ENCODE data around the gene SLC16A3.

- no peak for TF ChIP-seq POLR2A (IDR thresholded peaks at IDR 0.05; ENCODE audit: low read depth, low read length)
- TF ChIP-seq RAD21 (IDR thresholded peaks at IDR 0.05; ENCODE audit: low read length), result no peak
- no peak for TF ChIP-seq CTCF (conservative IDR thresholded peaks at IDR 0.05; ENCODE audit: low read depth, low read length)
Observed at GRCh38 chr17:82262344-82262743, 33.5 kb downstream of the SLC16A3 start.
